Measurements from ENCODE around the gene LDLRAD1.
"Not testable (repeated sequence)": the region's sequence is repeated elsewhere in the genome, so short reads cannot be mapped to it uniquely, and the experiment has no call there.

LDLRAD1 gene

DNA sequence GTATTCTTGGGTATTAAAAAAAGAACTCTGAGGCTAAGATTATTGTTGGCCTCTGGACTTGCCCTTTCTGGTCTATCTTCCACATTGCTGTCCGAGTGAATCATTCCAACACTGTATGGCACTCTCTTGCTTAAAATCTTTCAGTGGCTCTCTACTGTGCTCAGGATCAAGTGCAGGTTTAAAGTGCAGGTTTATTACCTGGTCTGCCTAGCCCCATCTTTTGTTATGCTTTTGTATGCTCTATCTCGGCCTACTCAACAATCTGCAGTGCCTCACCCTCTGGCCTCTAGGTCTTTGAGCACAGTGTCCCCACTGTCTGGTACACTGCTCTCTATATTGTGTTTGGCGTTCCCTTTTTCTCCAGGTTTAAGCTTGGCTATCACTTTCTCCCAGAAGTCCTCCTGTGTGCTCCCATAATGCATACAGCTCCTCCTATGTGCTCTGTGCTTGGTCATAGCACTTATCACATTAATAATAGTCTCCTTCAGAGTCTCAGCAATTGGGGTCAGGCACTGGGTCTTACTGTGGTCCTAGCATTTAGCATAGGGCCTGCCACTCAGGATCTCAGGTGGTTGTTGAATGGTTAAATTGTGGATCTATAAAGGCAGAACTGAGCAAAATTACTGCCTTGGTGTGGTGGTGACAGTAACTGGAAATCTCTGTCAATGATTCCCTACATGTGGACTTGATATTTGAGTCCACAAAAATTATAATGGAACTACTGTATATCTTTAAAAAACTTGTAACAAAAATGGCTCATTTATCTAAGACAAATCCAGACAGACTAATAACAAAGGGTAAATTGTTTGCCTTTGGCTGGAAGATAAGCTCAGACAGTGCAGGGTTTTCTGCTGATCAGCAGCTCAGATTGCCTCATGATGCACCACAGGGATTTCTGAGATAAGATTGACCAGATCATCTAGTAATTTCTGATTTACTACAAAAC is 10.6 kb upstream of the LDLRAD1 start:
- TF ChIP-seq ZFP3 (CRISPR knock-in tag; IDR thresholded peaks at IDR 0.05) (no peak), ZNF8 (CRISPR knock-in tag; IDR thresholded peaks at IDR 0.05) (no peak), ZFP30 (CRISPR knock-in tag; IDR thresholded peaks at IDR 0.05) (no peak), TOX (CRISPR knock-in tag; IDR thresholded peaks at IDR 0.05; ENCODE audit: borderline replicate concordance) (no peak), ZNF565 (CRISPR knock-in tag; conservative IDR thresholded peaks at IDR 0.05; ENCODE audit: low read depth) (no peak), TCF4 (CRISPR knock-in tag; IDR thresholded peaks at IDR 0.05; ENCODE audit: borderline replicate concordance) (peak; percentile 76; the same call in 1 of the 2 replicates), GLIS3 (CRISPR knock-in tag; IDR thresholded peaks at IDR 0.05) (no peak), CSDC2 (CRISPR knock-in tag; IDR thresholded peaks at IDR 0.05) (no peak), BACH2 (CRISPR knock-in tag; IDR thresholded peaks at IDR 0.05; ENCODE audit: borderline replicate concordance) (no peak), ZC3H10 (CRISPR knock-in tag; IDR thresholded peaks at IDR 0.05) (no peak), RARB (CRISPR knock-in tag; IDR thresholded peaks at IDR 0.05) (no peak), ISL1 (CRISPR knock-in tag; IDR thresholded peaks at IDR 0.05) (peak; percentile 44)
- TF ChIP-seq, protein P1, sequence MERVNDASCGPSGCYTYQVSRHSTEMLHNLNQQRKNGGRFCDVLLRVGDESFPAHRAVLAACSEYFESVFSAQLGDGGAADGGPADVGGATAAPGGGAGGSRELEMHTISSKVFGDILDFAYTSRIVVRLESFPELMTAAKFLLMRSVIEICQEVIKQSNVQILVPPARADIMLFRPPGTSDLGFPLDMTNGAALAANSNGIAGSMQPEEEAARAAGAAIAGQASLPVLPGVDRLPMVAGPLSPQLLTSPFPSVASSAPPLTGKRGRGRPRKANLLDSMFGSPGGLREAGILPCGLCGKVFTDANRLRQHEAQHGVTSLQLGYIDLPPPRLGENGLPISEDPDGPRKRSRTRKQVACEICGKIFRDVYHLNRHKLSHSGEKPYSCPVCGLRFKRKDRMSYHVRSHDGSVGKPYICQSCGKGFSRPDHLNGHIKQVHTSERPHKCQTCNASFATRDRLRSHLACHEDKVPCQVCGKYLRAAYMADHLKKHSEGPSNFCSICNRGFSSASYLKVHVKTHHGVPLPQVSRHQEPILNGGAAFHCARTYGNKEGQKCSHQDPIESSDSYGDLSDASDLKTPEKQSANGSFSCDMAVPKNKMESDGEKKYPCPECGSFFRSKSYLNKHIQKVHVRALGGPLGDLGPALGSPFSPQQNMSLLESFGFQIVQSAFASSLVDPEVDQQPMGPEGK (CRISPR knock-in tag; IDR thresholded peaks at IDR 0.05; ENCODE audit: borderline replicate concordance) = no peak
- TF ChIP-seq, protein P2, sequence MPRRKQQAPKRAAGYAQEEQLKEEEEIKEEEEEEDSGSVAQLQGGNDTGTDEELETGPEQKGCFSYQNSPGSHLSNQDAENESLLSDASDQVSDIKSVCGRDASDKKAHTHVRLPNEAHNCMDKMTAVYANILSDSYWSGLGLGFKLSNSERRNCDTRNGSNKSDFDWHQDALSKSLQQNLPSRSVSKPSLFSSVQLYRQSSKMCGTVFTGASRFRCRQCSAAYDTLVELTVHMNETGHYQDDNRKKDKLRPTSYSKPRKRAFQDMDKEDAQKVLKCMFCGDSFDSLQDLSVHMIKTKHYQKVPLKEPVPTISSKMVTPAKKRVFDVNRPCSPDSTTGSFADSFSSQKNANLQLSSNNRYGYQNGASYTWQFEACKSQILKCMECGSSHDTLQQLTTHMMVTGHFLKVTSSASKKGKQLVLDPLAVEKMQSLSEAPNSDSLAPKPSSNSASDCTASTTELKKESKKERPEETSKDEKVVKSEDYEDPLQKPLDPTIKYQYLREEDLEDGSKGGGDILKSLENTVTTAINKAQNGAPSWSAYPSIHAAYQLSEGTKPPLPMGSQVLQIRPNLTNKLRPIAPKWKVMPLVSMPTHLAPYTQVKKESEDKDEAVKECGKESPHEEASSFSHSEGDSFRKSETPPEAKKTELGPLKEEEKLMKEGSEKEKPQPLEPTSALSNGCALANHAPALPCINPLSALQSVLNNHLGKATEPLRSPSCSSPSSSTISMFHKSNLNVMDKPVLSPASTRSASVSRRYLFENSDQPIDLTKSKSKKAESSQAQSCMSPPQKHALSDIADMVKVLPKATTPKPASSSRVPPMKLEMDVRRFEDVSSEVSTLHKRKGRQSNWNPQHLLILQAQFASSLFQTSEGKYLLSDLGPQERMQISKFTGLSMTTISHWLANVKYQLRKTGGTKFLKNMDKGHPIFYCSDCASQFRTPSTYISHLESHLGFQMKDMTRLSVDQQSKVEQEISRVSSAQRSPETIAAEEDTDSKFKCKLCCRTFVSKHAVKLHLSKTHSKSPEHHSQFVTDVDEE (CRISPR knock-in tag; IDR thresholded peaks at IDR 0.05) = peak; percentile 66

DNA sequence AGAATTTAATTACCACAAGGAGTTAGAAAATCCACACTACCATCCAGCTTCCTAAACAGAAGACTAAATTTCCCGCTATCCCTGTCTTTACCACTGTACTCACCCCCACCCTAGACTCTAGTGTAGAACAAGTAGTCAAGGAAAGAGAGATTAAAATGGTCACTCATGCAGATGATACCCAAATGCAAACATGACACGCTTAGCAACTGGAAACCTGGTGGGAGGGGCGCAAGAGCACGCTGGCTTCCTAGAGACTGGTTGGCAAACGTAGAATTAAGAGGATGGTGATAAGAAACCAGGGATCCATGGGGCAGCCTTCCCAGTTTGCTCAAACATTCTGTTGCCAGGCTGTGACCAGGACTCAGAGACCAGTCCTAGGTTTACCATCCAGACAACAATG is 9.9 kb upstream of the LDLRAD1 start:
- no peak for ATAC-seq
- TF ChIP-seq ARNTL (CRISPR knock-in tag; IDR thresholded peaks at IDR 0.05; ENCODE audit: borderline replicate concordance, low read depth) (no peak), OSR1 (CRISPR knock-in tag; IDR thresholded peaks at IDR 0.05) (no peak), ZNF70 (CRISPR knock-in tag; IDR thresholded peaks at IDR 0.05) (no peak), ESRRG (CRISPR knock-in tag; IDR thresholded peaks at IDR 0.05) (no peak), ZFP30 (CRISPR knock-in tag; IDR thresholded peaks at IDR 0.05) (no peak), ZC3H10 (CRISPR knock-in tag; IDR thresholded peaks at IDR 0.05) (no peak), ZNF8 (CRISPR knock-in tag; IDR thresholded peaks at IDR 0.05) (no peak), RARB (CRISPR knock-in tag; IDR thresholded peaks at IDR 0.05) (no peak), PPARA (CRISPR knock-in tag; IDR thresholded peaks at IDR 0.05; ENCODE audit: borderline replicate concordance) (no peak), ZFP3 (CRISPR knock-in tag; IDR thresholded peaks at IDR 0.05) (no peak), CSDC2 (CRISPR knock-in tag; IDR thresholded peaks at IDR 0.05) (no peak), GLIS3 (CRISPR knock-in tag; IDR thresholded peaks at IDR 0.05) (no peak)
- TF ChIP-seq, protein P3, sequence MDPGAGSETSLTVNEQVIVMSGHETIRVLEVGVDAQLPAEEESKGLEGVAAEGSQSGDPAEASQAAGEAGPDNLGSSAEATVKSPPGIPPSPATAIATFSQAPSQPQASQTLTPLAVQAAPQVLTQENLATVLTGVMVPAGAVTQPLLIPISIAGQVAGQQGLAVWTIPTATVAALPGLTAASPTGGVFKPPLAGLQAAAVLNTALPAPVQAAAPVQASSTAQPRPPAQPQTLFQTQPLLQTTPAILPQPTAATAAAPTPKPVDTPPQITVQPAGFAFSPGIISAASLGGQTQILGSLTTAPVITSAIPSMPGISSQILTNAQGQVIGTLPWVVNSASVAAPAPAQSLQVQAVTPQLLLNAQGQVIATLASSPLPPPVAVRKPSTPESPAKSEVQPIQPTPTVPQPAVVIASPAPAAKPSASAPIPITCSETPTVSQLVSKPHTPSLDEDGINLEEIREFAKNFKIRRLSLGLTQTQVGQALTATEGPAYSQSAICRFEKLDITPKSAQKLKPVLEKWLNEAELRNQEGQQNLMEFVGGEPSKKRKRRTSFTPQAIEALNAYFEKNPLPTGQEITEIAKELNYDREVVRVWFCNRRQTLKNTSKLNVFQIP (CRISPR knock-in tag; IDR thresholded peaks at IDR 0.05; ENCODE audit: borderline replicate concordance, low read depth) = no peak
- TF ChIP-seq, protein P1 (CRISPR knock-in tag; IDR thresholded peaks at IDR 0.05; ENCODE audit: borderline replicate concordance) = no peak

More for the DNA sequence above, 10.6 kb upstream of the LDLRAD1 start:
- no peak for ATAC-seq

DNA sequence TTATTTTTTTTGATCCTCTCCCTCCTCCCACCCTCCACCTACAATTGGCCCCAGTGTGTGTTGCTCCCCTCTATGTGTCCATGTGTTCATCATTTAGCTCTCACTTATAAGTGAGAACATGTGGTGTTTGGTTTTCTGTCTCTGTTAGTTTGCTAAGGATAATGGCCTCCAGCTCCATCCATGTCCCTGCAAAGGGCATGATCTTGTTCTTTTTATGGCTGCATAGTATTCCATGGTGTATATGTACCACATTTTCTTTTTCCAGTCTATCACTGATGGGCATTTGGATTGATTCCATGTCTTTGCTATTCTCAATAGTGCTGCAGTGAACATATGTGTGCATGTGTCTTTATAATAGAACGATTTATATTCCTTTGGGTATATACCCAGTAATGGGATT is 6.8 kb upstream of the LDLRAD1 start:
- ATAC-seq = not testable (repeated sequence)
- TF ChIP-seq ZNF8 (CRISPR knock-in tag; IDR thresholded peaks at IDR 0.05) = 0 out of 2 replicates have a peak, but pooled peaks have one; percentile 11
